ENCODE data around the gene LPCAT1.
A peak's percentile ranks its signal among the peaks of the same experiment; 100 is the strongest.

Gene LPCAT1

GRCh38 chr5:1419476-1420210 lies 104.1 kb downstream of the LPCAT1 start:
- peak in 1 of 3 experiments; percentile 17 for DNase-seq

GRCh38 chr5:1418921-1419280 lies 104.9 kb downstream of the LPCAT1 start:
- no peak for DNase-seq

- DNase-seq = no peak
These were observed 105.4 kb downstream of the LPCAT1 start for GRCh38 chr5:1418238-1418920.

- no peak for DNase-seq
These were observed 106.1 kb downstream of the LPCAT1 start for GRCh38 chr5:1417586-1418225.

- DNase-seq = no peak
These were observed 106.8 kb downstream of the LPCAT1 start for GRCh38 chr5:1416856-1417469.

- no peak for DNase-seq
These were observed 108.0 kb downstream of the LPCAT1 start for GRCh38 chr5:1415626-1416360.

GRCh38 chr5:1415059-1415425 lies 108.7 kb downstream of the LPCAT1 start:
- DNase-seq = no peak

GRCh38 chr5:1414311-1415058 lies 109.3 kb downstream of the LPCAT1 start:
- DNase-seq = peak in 1 of 3 experiments; percentile 30

GRCh38 chr5:1413611-1414241 lies 110.0 kb downstream of the LPCAT1 start:
- DNase-seq = no peak

GRCh38 chr5:1413211-1413610 lies 110.5 kb downstream of the LPCAT1 start:
- no peak for DNase-seq

- DNase-seq = no peak
These were observed 111.1 kb downstream of the LPCAT1 start for GRCh38 chr5:1412621-1413020.

- no peak for DNase-seq
These were observed 111.6 kb downstream of the LPCAT1 start for GRCh38 chr5:1412163-1412562.
